ENCODE results near the gene GRAPL.
"Not testable (repeated sequence)": the region's sequence is repeated elsewhere in the genome, so short reads cannot be mapped to it uniquely, and the experiment has no call there.

The GRAPL gene

DNA sequence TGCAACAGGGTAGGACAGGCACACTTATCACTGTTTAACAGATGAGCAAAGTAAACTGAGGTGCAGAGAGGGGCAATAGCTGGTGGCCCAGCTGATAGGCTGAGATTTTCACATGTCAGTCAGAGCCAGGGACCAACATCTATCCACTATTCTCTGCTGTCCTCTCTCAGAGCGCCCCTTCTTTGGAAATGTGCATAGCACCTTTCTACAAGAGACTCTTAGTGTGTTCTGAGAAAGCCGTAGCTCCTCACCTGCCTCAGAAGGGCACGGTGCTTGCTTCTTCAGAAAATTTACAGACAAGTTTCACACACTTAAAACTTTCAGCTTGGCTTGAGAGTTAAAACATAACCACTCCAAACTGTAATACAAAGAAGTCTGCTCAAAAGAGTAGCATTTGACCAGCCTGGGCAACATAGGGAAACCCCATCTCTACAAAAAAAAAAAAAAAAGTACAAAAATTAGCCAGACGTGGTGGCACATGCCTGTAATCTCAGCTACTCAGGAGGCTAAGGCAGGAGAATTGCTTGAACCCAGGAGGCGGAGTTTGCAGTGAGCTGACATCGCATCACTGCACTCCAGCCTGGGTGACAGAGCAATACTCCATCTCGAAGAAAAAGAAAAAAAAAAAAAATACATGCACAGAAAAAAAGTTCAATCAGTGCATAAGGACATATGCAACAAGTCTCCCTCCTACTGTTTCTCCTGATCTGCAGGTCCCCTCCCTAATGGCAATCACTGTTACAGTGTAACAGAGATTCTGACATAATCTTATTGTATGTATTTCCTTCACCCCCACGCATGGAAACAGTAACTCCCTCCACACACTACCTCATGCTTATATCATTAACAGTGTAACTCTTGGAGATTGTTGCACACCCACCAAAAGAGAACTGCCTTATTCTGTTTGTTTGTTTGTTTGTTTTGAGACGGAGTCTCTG, 23.6 kb downstream of the GRAPL start:
- H3K9me3 Mint-ChIP-seq; ATAC-seq (ENCODE audit: low read depth); DNase-seq (ENCODE audit: low spot score in 2 of 2); H3K27ac Mint-ChIP-seq; H3K36me3 Mint-ChIP-seq; H3K4me1 Mint-ChIP-seq; H3K4me3 Mint-ChIP-seq; H3K27me3 Mint-ChIP-seq: not testable (repeated sequence)

GRCh38 chr17:19157628-19158027, 30.2 kb downstream of the GRAPL start:
- not testable (repeated sequence) for H3K36me3 Mint-ChIP-seq; H3K9me3 Mint-ChIP-seq; ATAC-seq (ENCODE audit: low read depth); H3K27ac Mint-ChIP-seq; DNase-seq (ENCODE audit: low spot score in 2 of 2); H3K4me3 Mint-ChIP-seq; H3K4me1 Mint-ChIP-seq; H3K27me3 Mint-ChIP-seq

GRCh38 chr17:19158478-19158877, 31.1 kb downstream of the GRAPL start:
- H3K27me3 Mint-ChIP-seq; ATAC-seq (ENCODE audit: low read depth); H3K9me3 Mint-ChIP-seq; H3K4me1 Mint-ChIP-seq; DNase-seq (ENCODE audit: low spot score in 2 of 2); H3K36me3 Mint-ChIP-seq; H3K27ac Mint-ChIP-seq; H3K4me3 Mint-ChIP-seq: not testable (repeated sequence)

GRCh38 chr17:19158938-19159337, 31.5 kb downstream of the GRAPL start:
- H3K27ac Mint-ChIP-seq; H3K4me1 Mint-ChIP-seq; H3K9me3 Mint-ChIP-seq; DNase-seq (ENCODE audit: low spot score in 2 of 2); H3K27me3 Mint-ChIP-seq; H3K36me3 Mint-ChIP-seq; ATAC-seq (ENCODE audit: low read depth); H3K4me3 Mint-ChIP-seq: not testable (repeated sequence)

- not testable (repeated sequence) for DNase-seq (ENCODE audit: low spot score in 2 of 2); H3K4me1 Mint-ChIP-seq; H3K27ac Mint-ChIP-seq; H3K27me3 Mint-ChIP-seq; H3K9me3 Mint-ChIP-seq; H3K4me3 Mint-ChIP-seq; H3K36me3 Mint-ChIP-seq
- peak; percentile 69 for ATAC-seq (ENCODE audit: low read depth)
Observed at GRCh38 chr17:19161308-19162107, 34.1 kb downstream of the GRAPL start.

GRCh38 chr17:19162384-19163216, 35.2 kb downstream of the GRAPL start:
- H3K9me3 Mint-ChIP-seq; DNase-seq (ENCODE audit: low spot score in 2 of 2); H3K36me3 Mint-ChIP-seq; H3K27ac Mint-ChIP-seq; H3K4me3 Mint-ChIP-seq; H3K4me1 Mint-ChIP-seq; H3K27me3 Mint-ChIP-seq: not testable (repeated sequence)
- ATAC-seq (ENCODE audit: low read depth) = peak; percentile 47

GRCh38 chr17:19174422-19174821, 47.0 kb downstream of the GRAPL start:
- H3K27ac Mint-ChIP-seq; ATAC-seq (ENCODE audit: low read depth); H3K4me3 Mint-ChIP-seq; H3K9me3 Mint-ChIP-seq; H3K36me3 Mint-ChIP-seq; H3K27me3 Mint-ChIP-seq; H3K4me1 Mint-ChIP-seq; DNase-seq (ENCODE audit: low spot score in 2 of 2): not testable (repeated sequence)

GRCh38 chr17:19175410-19175809, 48.0 kb downstream of the GRAPL start:
- H3K27me3 Mint-ChIP-seq; DNase-seq (ENCODE audit: low spot score in 2 of 2); H3K36me3 Mint-ChIP-seq; H3K9me3 Mint-ChIP-seq; H3K27ac Mint-ChIP-seq; H3K4me1 Mint-ChIP-seq; H3K4me3 Mint-ChIP-seq: not testable (repeated sequence)
- peak; percentile 99 for ATAC-seq (ENCODE audit: low read depth)

GRCh38 chr17:19181040-19181875, 53.9 kb downstream of the GRAPL start:
- not testable (repeated sequence) for H3K4me3 Mint-ChIP-seq

GRCh38 chr17:19187883-19188869, 60.8 kb downstream of the GRAPL start:
- H3K36me3 Mint-ChIP-seq, H3K27ac Mint-ChIP-seq, H3K9me3 Mint-ChIP-seq, H3K4me3 Mint-ChIP-seq, H3K4me1 Mint-ChIP-seq, H3K27me3 Mint-ChIP-seq: not testable (repeated sequence)
- peak in 1 of 2 donors; percentile 93 for DNase-seq (ENCODE audit: low spot score in 2 of 2)
- ATAC-seq (ENCODE audit: low read depth) = peak; percentile 47

More at GRCh38 chr17:19181040-19181875, 53.9 kb downstream of the GRAPL start:
- not testable (repeated sequence) for H3K4me1 Mint-ChIP-seq; DNase-seq (ENCODE audit: low spot score in 2 of 2); H3K27me3 Mint-ChIP-seq; H3K27ac Mint-ChIP-seq; H3K36me3 Mint-ChIP-seq; H3K9me3 Mint-ChIP-seq
- ATAC-seq (ENCODE audit: low read depth) = peak; percentile 93

DNA sequence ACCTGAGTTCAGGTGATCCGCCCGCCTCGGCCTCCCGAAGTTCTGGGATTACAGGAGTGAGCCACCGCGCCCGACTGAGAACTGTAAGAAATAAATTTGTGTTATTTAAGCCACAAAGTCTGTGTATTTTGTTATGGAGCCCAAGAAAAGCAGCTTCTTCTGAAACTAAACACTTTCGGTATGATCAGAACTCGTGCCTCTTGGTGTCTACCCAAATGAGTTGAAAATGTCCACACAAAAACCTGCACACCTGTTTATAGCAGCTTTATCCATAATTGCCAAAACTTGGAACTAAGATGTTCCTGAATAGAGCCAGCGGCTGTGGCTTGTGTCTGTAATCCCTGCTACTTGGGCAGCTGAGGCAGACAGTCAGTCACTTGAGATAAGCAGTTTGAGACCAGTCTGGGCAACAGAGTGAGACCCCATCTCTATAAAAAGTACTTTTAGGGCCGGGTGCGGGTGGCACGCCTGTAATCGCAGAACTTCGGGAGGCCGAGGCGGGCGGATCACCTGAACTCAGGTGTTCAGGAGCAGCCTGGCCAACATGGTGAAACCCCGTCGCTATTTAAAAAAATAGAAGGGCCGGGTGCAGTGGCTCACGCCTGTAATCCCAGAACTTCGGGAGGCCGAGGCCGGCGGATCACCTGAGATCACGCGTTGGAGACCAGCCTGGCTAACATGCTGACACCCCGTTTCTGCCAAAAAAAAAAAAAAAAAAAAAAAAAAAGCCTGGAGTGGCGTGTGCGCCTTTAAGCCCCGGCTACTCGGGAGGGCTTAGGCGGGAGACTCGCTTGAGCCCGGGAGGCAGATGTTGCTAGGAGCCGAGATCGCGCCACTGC, 61.7 kb downstream of the GRAPL start:
- not testable (repeated sequence) for DNase-seq (ENCODE audit: low spot score in 2 of 2); H3K27me3 Mint-ChIP-seq; H3K4me3 Mint-ChIP-seq; H3K4me1 Mint-ChIP-seq; H3K36me3 Mint-ChIP-seq; H3K27ac Mint-ChIP-seq; H3K9me3 Mint-ChIP-seq
- ATAC-seq (ENCODE audit: low read depth) = peak; percentile 63

All from memory B cell (primary cell).